Kidney (tissue), 14 donors: Measurements from ENCODE around the gene GDI1. TPM values are rescaled to one million over a fixed set of nuclear protein-coding genes. Genes with fewer than 3 reads are reported as not detected.

Experiments
- DNase-seq, 5 donors: peaks; one replicate each; pipeline ENCODE4 v3.0.0-alpha.2; 2013 to 2020
- FAIRE-seq: peaks from 2 replicates; lab custom pipeline; 2012; peaks lifted over from hg19 to GRCh38; lab: Jason Lieb, UNC
- H3K27ac ChIP-seq, 2 donors: one replicate each; pipeline ENCODE4 v1.7.0; 2013; ENCODE audit warnings: low read depth in 2 of 2, low read length in 2 of 2, inconsistent platforms in 1 of 2
- H3K27me3 ChIP-seq: one replicate; pipeline ENCODE4 v1.7.1; 2013; ENCODE audit warnings: low read length, inconsistent platforms; ENCODE audit not compliant: control insufficient read depth, insufficient read depth
- H3K36me3 ChIP-seq, 3 donors: one replicate each; pipeline versions ENCODE4 v1.7.0 to v1.7.1; 2013; ENCODE audit warnings: low read length in 3 of 3, control low read depth in 1 of 3, inconsistent platforms in 1 of 3; ENCODE audit not compliant: insufficient read depth in 3 of 3, control insufficient read depth in 2 of 3
- H3K4me1 ChIP-seq, 3 donors: one replicate each; pipeline versions ENCODE4 v1.7.0 to v1.7.1; 2013; ENCODE audit warnings: low read length in 3 of 3, inconsistent platforms in 1 of 3, low read depth in 1 of 3; ENCODE audit not compliant: control insufficient read depth in 2 of 3, insufficient read depth in 2 of 3
- H3K4me3 ChIP-seq, 3 donors: one replicate each; pipeline versions ENCODE4 v1.7.0 to v1.8.1; 2013; ENCODE audit warnings: low read length in 3 of 3, control low read depth in 1 of 3, inconsistent platforms in 1 of 3
- H3K9ac ChIP-seq, 3 donors: one replicate each; pipeline versions ENCODE4 v1.7.0 to v1.7.1; 2013; ENCODE audit warnings: low read length in 3 of 3, control low read depth in 1 of 3, inconsistent platforms in 1 of 3
- H3K9me3 ChIP-seq, 3 donors: one replicate each; pipeline versions ENCODE4 v1.7.0 to v1.7.1; 2013; ENCODE audit warnings: low read length in 3 of 3, control low read depth in 1 of 3, inconsistent platforms in 1 of 3; ENCODE audit not compliant: control insufficient read depth in 2 of 3, insufficient read depth in 1 of 3
- intact Hi-C: fragments of 100-400 bp; cut with DNase I; formaldehyde crosslinking; loops from one replicate; pipeline ENCODE4 v1.11.1; 2022
- polyA plus RNA-seq: library from polyadenylated mRNA; stranded (reverse); fragments of 350-450 nt; fragmentation: Illumina TruSeq; extraction: RNeasy Lipid Tissue Mini Kit (QIAGEN cat#74804); gene quantifications from one replicate; pipeline ENCODE4 v1.2.3, GENCODE V29; 2014; ENCODE audit warnings: low read depth, low replicate concordance; ENCODE audit not compliant: insufficient read depth
- total RNA-seq: library from RNA; stranded (reverse); fragmentation: NEBNext Ultra II Directional; extraction: Animal tissue kit (Norgen Biotek cat#: 25700); gene quantifications from one replicate; pipeline ENCODE4 v1.2.1, GENCODE V29; 2021
- TF ChIP-seq, protein P1 (sequence below): IDR thresholded peaks from 3 replicates; pipeline ENCODE4 v1.5.1; 2012; ENCODE audit warnings: mild to moderate bottlenecking, moderate library complexity, borderline replicate concordance; ENCODE audit not compliant: insufficient read depth; ENCODE audit errors: extremely low read depth
- donor health status: control.
- donor health status: control.
- donor health status: control.
- donor health status: control.
- donor health status: control.
- donor health status: DM: yes; HTN: yes; CAD: no.
- donor health status: Normal renal cell carcinoma (clear cell type).

GDI1 gene
- total and polyA plus RNA-seq, 2 donors from 2014 or later: 92.5 to 116 TPM

DNA sequence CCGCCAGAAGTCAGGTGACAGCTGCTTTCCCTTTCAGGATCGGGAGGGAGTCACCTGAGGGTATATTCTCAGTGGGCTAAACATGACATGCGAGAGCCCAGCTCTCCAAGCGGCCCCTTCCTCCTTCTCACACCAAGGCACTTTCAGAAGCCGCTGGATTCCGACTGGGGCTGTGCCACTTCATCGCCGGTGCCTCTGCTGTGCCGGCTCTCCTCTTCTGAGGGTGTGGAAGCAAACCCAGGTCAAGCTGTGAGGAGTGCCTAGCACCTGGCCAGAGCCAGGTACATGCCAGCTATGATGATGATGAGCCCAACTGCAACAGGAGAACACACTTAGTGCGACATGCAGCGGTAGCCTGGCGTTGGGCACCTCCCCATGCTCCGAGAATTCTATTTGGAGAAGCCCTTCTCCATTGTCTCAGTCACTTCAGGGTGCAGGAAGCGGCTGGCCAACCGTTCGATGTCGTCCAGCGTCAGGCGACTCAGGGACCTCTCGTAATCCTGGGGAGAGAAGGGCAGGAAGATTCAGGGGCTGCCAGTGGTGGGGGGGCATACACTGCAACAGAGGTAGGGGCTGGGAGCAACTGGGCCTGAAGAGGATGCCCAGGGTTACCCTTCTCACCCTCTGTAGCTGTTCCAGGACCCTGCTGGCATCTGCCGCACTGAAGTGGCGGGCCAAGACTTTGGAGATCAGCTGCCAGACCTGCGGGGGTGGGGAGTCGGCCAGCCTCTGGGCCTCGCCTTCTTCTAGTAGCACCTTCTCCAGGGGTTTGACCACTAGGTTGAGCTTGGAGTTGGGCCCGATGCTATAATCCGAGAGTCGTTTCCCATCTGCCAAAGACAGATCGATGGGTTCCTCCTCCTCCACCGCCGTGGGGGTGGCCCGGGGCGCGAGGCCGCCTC lies 48.4 kb downstream of the GDI1 start:
- FAIRE-seq: no peak
- peak overlapping the region in 1 of 3 donors; percentile 26 for H3K9ac ChIP-seq
- TF ChIP-seq, protein P1, sequence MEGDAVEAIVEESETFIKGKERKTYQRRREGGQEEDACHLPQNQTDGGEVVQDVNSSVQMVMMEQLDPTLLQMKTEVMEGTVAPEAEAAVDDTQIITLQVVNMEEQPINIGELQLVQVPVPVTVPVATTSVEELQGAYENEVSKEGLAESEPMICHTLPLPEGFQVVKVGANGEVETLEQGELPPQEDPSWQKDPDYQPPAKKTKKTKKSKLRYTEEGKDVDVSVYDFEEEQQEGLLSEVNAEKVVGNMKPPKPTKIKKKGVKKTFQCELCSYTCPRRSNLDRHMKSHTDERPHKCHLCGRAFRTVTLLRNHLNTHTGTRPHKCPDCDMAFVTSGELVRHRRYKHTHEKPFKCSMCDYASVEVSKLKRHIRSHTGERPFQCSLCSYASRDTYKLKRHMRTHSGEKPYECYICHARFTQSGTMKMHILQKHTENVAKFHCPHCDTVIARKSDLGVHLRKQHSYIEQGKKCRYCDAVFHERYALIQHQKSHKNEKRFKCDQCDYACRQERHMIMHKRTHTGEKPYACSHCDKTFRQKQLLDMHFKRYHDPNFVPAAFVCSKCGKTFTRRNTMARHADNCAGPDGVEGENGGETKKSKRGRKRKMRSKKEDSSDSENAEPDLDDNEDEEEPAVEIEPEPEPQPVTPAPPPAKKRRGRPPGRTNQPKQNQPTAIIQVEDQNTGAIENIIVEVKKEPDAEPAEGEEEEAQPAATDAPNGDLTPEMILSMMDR: no peak
- DNase-seq: peak in 2 of 5 donors; percentile 47 to 78
- H3K27me3 ChIP-seq: no peaks in the 10 kb centered on the region
- peaks cover 0 to 23% (median 4%) of the 10 kb centered on the region in 3 donors for H3K4me1 ChIP-seq
- peak overlapping the region; percentile 22 to 77 for H3K27ac ChIP-seq
- H3K36me3 ChIP-seq: peaks cover 0 to 4% (median 3%) of the 10 kb centered on the region in 3 donors
- no peaks in the 10 kb centered on the region for H3K9me3 ChIP-seq
- intact Hi-C loops: no loop called here
- H3K4me3 ChIP-seq: peak overlapping the region in 2 of 3 donors; percentile 48 to 49

DNA sequence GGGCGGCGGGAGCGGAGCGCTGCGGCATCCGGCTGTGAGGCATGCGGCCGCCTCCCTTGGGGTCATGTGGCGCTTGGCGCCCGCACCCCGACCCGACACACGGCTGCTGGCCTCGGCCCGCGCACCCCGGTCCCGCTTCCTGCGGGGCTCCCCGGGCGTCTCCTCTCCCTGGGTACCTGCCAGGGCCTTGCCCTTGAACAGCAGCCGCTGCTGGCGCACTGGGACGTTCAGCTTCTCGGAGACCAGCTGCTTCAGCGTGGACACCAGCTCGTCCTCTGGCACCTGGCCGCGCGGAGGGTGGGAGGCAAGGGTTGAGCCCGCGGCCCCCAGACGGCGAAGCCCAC lies 49.1 kb downstream of the GDI1 start:
- no peaks in the 10 kb centered on the region for H3K9me3 ChIP-seq
- TF ChIP-seq, protein P1: no peak
- peak in 4 of 5 donors; percentile 9 to 82 (median 46) for DNase-seq
- intact Hi-C loops: no loop called here
- H3K4me3 ChIP-seq: peak overlapping the region; percentile 6 to 49 (median 48)
- H3K9ac ChIP-seq: peak overlapping the region in 1 of 3 donors; percentile 26
- H3K27me3 ChIP-seq: no peaks in the 10 kb centered on the region
- H3K4me1 ChIP-seq: peaks cover 0 to 23% (median 4%) of the 10 kb centered on the region in 3 donors
- H3K36me3 ChIP-seq: peaks cover 0 to 4% (median 3%) of the 10 kb centered on the region in 3 donors
- H3K27ac ChIP-seq: peak overlapping the region; percentile 22 to 77
- FAIRE-seq: no peak

- peaks cover 0 to 4% (median 3%) of the 10 kb centered on the region in 3 donors for H3K36me3 ChIP-seq
- intact Hi-C loops: no loop called here
- no peaks in the 10 kb centered on the region for H3K27me3 ChIP-seq
- DNase-seq: peak; percentile 88 to 92 (median 91)
- no peak for FAIRE-seq
- H3K4me1 ChIP-seq: peaks cover 0 to 23% (median 4%) of the 10 kb centered on the region in 3 donors
- TF ChIP-seq, protein P1: no peak
- peak within 1 kb of the TSS; percentile 6 to 49 (median 48) for H3K4me3 ChIP-seq
- H3K9me3 ChIP-seq: no peaks in the 10 kb centered on the region
- peak within 1 kb of the TSS in 1 of 3 donors; percentile 26 for H3K9ac ChIP-seq
- peak within 1 kb of the TSS; percentile 71 to 77 for H3K27ac ChIP-seq
These were observed 49.6 kb downstream of the GDI1 start, which contains the start of gene UBL4A for GRCh38 chrX:154486396-154487207. Gene UBL4A (minus strand): TSS chrX:154486615. CDS start chrX:154486584, 31 bp downstream.
